Measurements from ENCODE around the gene JAG2.

JAG2 gene

GRCh38 chr14:105179191-105179590, 10.6 kb upstream of the JAG2 start:
- Histone ChIP-seq H3K27ac (ENCODE audit: low read length) (no peak overlapping the region), H3K9me3 (ENCODE audit: insufficient read depth, low read length, severe bottlenecking) (no peaks in the 10 kb centered on the region), H4K20me1 (ENCODE audit: insufficient read depth, low read length) (peaks cover 16% of the 10 kb centered on the region), H2AFZ (ENCODE audit: low read depth, low read length) (no peak overlapping the region), H3K79me2 (ENCODE audit: insufficient read depth, low read length) (no peaks in the 10 kb centered on the region), H3K9ac (ENCODE audit: low read depth, low read length) (no peak overlapping the region), H3K4me3 (ENCODE audit: low read depth in 1 of 2, low read length in 2 of 2) (no peak overlapping the region), H3K4me2 (ENCODE audit: insufficient read depth, low read length) (no peak overlapping the region), H3K36me3 (ENCODE audit: insufficient read depth, low read length) (no peaks in the 10 kb centered on the region), H3K4me1 (ENCODE audit: insufficient read depth, low read length) (peaks cover 20% of the 10 kb centered on the region), H3K27me3 (ENCODE audit: insufficient read depth, low read length, poor library complexity) (peaks cover 4% of the 10 kb centered on the region)
- ATAC-seq (ENCODE audit: insufficient read depth, low read depth) (no peak), DNase-seq (no peak)
- TF ChIP-seq CTCF (IDR thresholded peaks at IDR 0.05; ENCODE audit: borderline replicate concordance, extremely low read depth, low read length, poor library complexity, severe bottlenecking) (no peak), EZH2 (IDR thresholded peaks at IDR 0.05; ENCODE audit: borderline replicate concordance, low read depth, low read length, severe bottlenecking) (no peak)

- Histone ChIP-seq H4K20me1 (ENCODE audit: insufficient read depth, low read length) (peaks cover 16% of the 10 kb centered on the region), H3K4me1 (ENCODE audit: insufficient read depth, low read length) (peaks cover 23% of the 10 kb centered on the region), H3K4me2 (ENCODE audit: insufficient read depth, low read length) (no peak overlapping the region), H3K9ac (ENCODE audit: low read depth, low read length) (no peak overlapping the region), H3K27me3 (ENCODE audit: insufficient read depth, low read length, poor library complexity) (peaks cover 4% of the 10 kb centered on the region), H3K36me3 (ENCODE audit: insufficient read depth, low read length) (no peaks in the 10 kb centered on the region), H2AFZ (ENCODE audit: low read depth, low read length) (no peak overlapping the region), H3K9me3 (ENCODE audit: insufficient read depth, low read length, severe bottlenecking) (no peaks in the 10 kb centered on the region), H3K27ac (ENCODE audit: low read length) (no peak overlapping the region), H3K79me2 (ENCODE audit: insufficient read depth, low read length) (no peaks in the 10 kb centered on the region), H3K4me3 (ENCODE audit: low read depth in 1 of 2, low read length in 2 of 2) (no peak overlapping the region)
- no peak for DNase-seq
- no peak for ATAC-seq (ENCODE audit: insufficient read depth, low read depth)
- no peak for TF ChIP-seq CTCF (IDR thresholded peaks at IDR 0.05; ENCODE audit: borderline replicate concordance, extremely low read depth, low read length, poor library complexity, severe bottlenecking)
- no peak for TF ChIP-seq EZH2 (IDR thresholded peaks at IDR 0.05; ENCODE audit: borderline replicate concordance, low read depth, low read length, severe bottlenecking)
Observed at GRCh38 chr14:105178868-105179140, 10.2 kb upstream of the JAG2 start.

GRCh38 chr14:105178069-105178867, 9.7 kb upstream of the JAG2 start:
- H2AFZ ChIP-seq (ENCODE audit: low read depth, low read length) = no peak overlapping the region
- H3K4me1 ChIP-seq (ENCODE audit: insufficient read depth, low read length) = peaks cover 23% of the 10 kb centered on the region
- H3K4me2 ChIP-seq (ENCODE audit: insufficient read depth, low read length) = no peak overlapping the region
- H3K27me3 ChIP-seq (ENCODE audit: insufficient read depth, low read length, poor library complexity) = peaks cover 4% of the 10 kb centered on the region
- no peak overlapping the region for H3K4me3 ChIP-seq (ENCODE audit: low read depth in 1 of 2, low read length in 2 of 2)
- no peaks in the 10 kb centered on the region for H3K79me2 ChIP-seq (ENCODE audit: insufficient read depth, low read length)
- no peaks in the 10 kb centered on the region for H3K9me3 ChIP-seq (ENCODE audit: insufficient read depth, low read length, severe bottlenecking)
- TF ChIP-seq CTCF (IDR thresholded peaks at IDR 0.05; ENCODE audit: borderline replicate concordance, extremely low read depth, low read length, poor library complexity, severe bottlenecking) (no peak), EZH2 (IDR thresholded peaks at IDR 0.05; ENCODE audit: borderline replicate concordance, low read depth, low read length, severe bottlenecking) (no peak)
- DNase-seq (no peak), ATAC-seq (ENCODE audit: insufficient read depth, low read depth) (no peak)
- no peak overlapping the region for H3K27ac ChIP-seq (ENCODE audit: low read length)
- peaks cover 16% of the 10 kb centered on the region for H4K20me1 ChIP-seq (ENCODE audit: insufficient read depth, low read length)
- H3K9ac ChIP-seq (ENCODE audit: low read depth, low read length) = no peak overlapping the region
- H3K36me3 ChIP-seq (ENCODE audit: insufficient read depth, low read length) = no peaks in the 10 kb centered on the region

Data from DND-41 (cell line).